Endothelial cell of umbilical vein (primary cell): ENCODE data around the gene SEC22A. TPM values are rescaled to one million over a fixed set of nuclear protein-coding genes. Genes with fewer than 3 reads are reported as not detected.

Experiments
- BruUV-seq: library from RNA; stranded (reverse); fragments of 400-500 nt; replicated peaks from 2 replicates; lab custom pipeline; 2021; lab: Mats Ljungman, UMichigan
- CTCF ChIA-PET: fragments of 300-600, 350-600 bp; sonication (Branson Sonifier 250); formaldehyde crosslinking; loops from one replicate; lab custom pipeline; 2021; ENCODE audit warnings: antibody characterized with exemption, inconsistent platforms; lab: Charles Lee
- POLR2A ChIA-PET: fragments of 300-600, 350-600 bp; sonication (Branson Sonifier 250); formaldehyde crosslinking; loops from one replicate; lab custom pipeline; 2021; ENCODE audit warnings: antibody characterized with exemption, inconsistent platforms; lab: Charles Lee
- DNase-seq: peaks from one replicate; pipeline ENCODE4 v3.0.0-alpha.2; 2011; ENCODE audit warnings: low read depth, low spot score
- FAIRE-seq: peaks from 2 replicates; lab custom pipeline; 2011; peaks lifted over from hg19 to GRCh38; lab: Jason Lieb, UNC
- H2AFZ ChIP-seq: 2 replicates; pipeline ENCODE4 v1.6.0; 2012; ENCODE audit warnings: low read depth, low read length, control low read depth, inconsistent platforms
- H3K27ac ChIP-seq: 2 replicates; pipeline ENCODE4 v1.5.1; 2011; ENCODE audit warnings: low read depth, mild to moderate bottlenecking, control low read depth, low read length, moderate library complexity; ENCODE audit not compliant: insufficient read depth
- H3K27me3 ChIP-seq, 2 experiments: 2 replicates each; pipeline versions ENCODE4 v1.6.0 to v1.6.1; 2011; ENCODE audit warnings: low read length in 2 of 2, mixed read lengths in 1 of 2; ENCODE audit not compliant: control insufficient read depth in 2 of 2, insufficient read depth in 2 of 2
- H3K36me3 ChIP-seq, 2 experiments: 2 replicates in 1 of 2; 3 replicates in 1 of 2; pipeline ENCODE4 v1.5.1; 2011; ENCODE audit warnings: low read length in 2 of 2, mild to moderate bottlenecking in 1 of 2, moderate library complexity in 1 of 2; ENCODE audit not compliant: control insufficient read depth in 2 of 2, insufficient read depth in 2 of 2; ENCODE audit errors: extremely low read depth in 1 of 2
- H3K4me1 ChIP-seq: 3 replicates; pipeline ENCODE4 v1.5.1; 2011; ENCODE audit warnings: mild to moderate bottlenecking, low read length; ENCODE audit not compliant: control insufficient read depth, insufficient read depth; ENCODE audit errors: extremely low read depth
- H3K4me2 ChIP-seq: 2 replicates; pipeline ENCODE4 v1.6.1; 2011; ENCODE audit warnings: low read length, control low read depth, mixed read lengths; ENCODE audit not compliant: insufficient read depth
- H3K4me3 ChIP-seq, 3 experiments: fragments of 200-600 bp in 1 of 3; sonication (generic), shearing (Covaris generic) in 1 of 3; replicated peaks in 1 of 3; 2 replicates each; pipeline ENCODE4 v1.5.1; 2011 to 2016; ENCODE audit warnings: control low read depth in 3 of 3, low read length in 3 of 3, mild to moderate bottlenecking in 2 of 3, inconsistent platforms in 1 of 3, low read depth in 1 of 3, moderate library complexity in 1 of 3; ENCODE audit not compliant: insufficient read depth in 1 of 3
- H3K79me2 ChIP-seq: 2 replicates; pipeline ENCODE4 v1.6.0; 2012; ENCODE audit warnings: low read length, inconsistent platforms; ENCODE audit not compliant: control insufficient read depth, insufficient read depth
- H3K9ac ChIP-seq: replicated peaks from 2 replicates; pipeline ENCODE3; 2011; ENCODE audit warnings: low read length, control low read depth; ENCODE audit not compliant: insufficient read depth; ENCODE audit errors: extremely low read depth
- H3K9me1 ChIP-seq: replicated peaks from 3 replicates; pipeline ENCODE4 v1.6.0; 2011; ENCODE audit warnings: mild to moderate bottlenecking, low read length; ENCODE audit not compliant: control insufficient read depth, insufficient read depth; ENCODE audit errors: extremely low read depth
- H3K9me3 ChIP-seq: replicated peaks from 2 replicates; pipeline ENCODE4 v1.5.1; 2012; ENCODE audit warnings: low read length, inconsistent platforms; ENCODE audit not compliant: control insufficient read depth, insufficient read depth
- H4K20me1 ChIP-seq: replicated peaks from 2 replicates; pipeline ENCODE3; 2011; ENCODE audit warnings: mild to moderate bottlenecking, low read length; ENCODE audit not compliant: control insufficient read depth, insufficient read depth; ENCODE audit errors: extremely low read depth
- EZH2 ChIP-seq: IDR thresholded peaks from 2 replicates; pipeline ENCODE4 v1.6.1; 2012; ENCODE audit warnings: borderline replicate concordance, low read depth, mild to moderate bottlenecking, moderate library complexity, low read length, inconsistent platforms; ENCODE audit not compliant: severe bottlenecking
- FOS ChIP-seq: IDR thresholded peaks from 2 replicates; pipeline ENCODE4 v1.6.1; 2011; ENCODE audit warnings: mild to moderate bottlenecking, low read length, moderate library complexity, borderline replicate concordance; ENCODE audit not compliant: insufficient read depth
- GATA2 ChIP-seq: IDR thresholded peaks from 2 replicates; pipeline ENCODE4 v1.7.0; 2011; ENCODE audit warnings: low read depth, mild to moderate bottlenecking, moderate library complexity, mixed read lengths, low read length; ENCODE audit not compliant: insufficient read length, insufficient read depth
- JUN ChIP-seq: IDR thresholded peaks from 2 replicates; pipeline ENCODE4 v1.6.1; 2011; ENCODE audit warnings: borderline replicate concordance, low read depth; ENCODE audit not compliant: insufficient read length, insufficient read depth
- MYC ChIP-seq: IDR thresholded peaks from one replicate; pipeline ENCODE4 v1.6.1; 2011; ENCODE audit warnings: mild to moderate bottlenecking, low read depth, low read length
- POLR2A ChIP-seq: IDR thresholded peaks from 2 replicates; pipeline ENCODE4 v1.6.1; 2012; ENCODE audit warnings: low read depth, mild to moderate bottlenecking, control low read depth, low read length
- POLR2AphosphoS5 ChIP-seq: IDR thresholded peaks from 2 replicates; pipeline ENCODE4 v1.6.1; 2012; ENCODE audit warnings: low read depth, mild to moderate bottlenecking, control low read depth, low read length, moderate library complexity; ENCODE audit not compliant: insufficient read depth
- dilution Hi-C: fragments of 300-500 bp; cut with MboI; formaldehyde crosslinking; loops from one replicate; pipeline ENCODE4 v1.15.0; 2019; ENCODE audit warnings: low sequenced_read_pairs; ENCODE audit not compliant: extremely low pct_ligation_motif_present
- intact Hi-C: fragments of 100-400 bp; cut with micrococcal nuclease; formaldehyde crosslinking; loops from one replicate; pipeline ENCODE4 v1.10.0; 2022
- polyA plus RNA-seq, 4 experiments: library from polyadenylated mRNA; depleted of rRNA in 3 of 4; stranded (reverse) in 3 of 4; unstranded in 1 of 4; fragments of >200 nt; gene quantifications; 2 replicates each; pipeline versions ENCODE4 v1.2.1 to v1.2.3, GENCODE V29; 2011 to 2012; ENCODE audit warnings: missing spikeins in 1 of 4
- total RNA-seq: library from RNA; stranded (reverse); gene quantifications from 2 replicates; pipeline ENCODE4 v1.2.3, GENCODE V29; 2021
- TF ChIP-seq, protein P1 (sequence below): IDR thresholded peaks from 2 replicates; pipeline ENCODE4 v1.6.1; 2011; ENCODE audit not compliant: insufficient read depth, insufficient read length
- TF ChIP-seq, protein P2 (sequence below), 2 donors: IDR thresholded peaks; 1 replicate in 1 of 2; 2 replicates in 1 of 2; pipeline ENCODE4 v1.5.1; 2011; ENCODE audit warnings: low read length in 2 of 2, mild to moderate bottlenecking in 2 of 2, moderate library complexity in 2 of 2, control low read depth in 1 of 2, inconsistent platforms in 1 of 2, low read depth in 1 of 2; ENCODE audit not compliant: insufficient read depth in 1 of 2; ENCODE audit errors: extremely low read depth in 1 of 2

Gene SEC22A
- total and polyA plus RNA-seq, 2 donors (not counting 3 experiments of a cell fraction or from before 2014, with no cell fraction given), result 20.1 to 26.8 TPM

DNA sequence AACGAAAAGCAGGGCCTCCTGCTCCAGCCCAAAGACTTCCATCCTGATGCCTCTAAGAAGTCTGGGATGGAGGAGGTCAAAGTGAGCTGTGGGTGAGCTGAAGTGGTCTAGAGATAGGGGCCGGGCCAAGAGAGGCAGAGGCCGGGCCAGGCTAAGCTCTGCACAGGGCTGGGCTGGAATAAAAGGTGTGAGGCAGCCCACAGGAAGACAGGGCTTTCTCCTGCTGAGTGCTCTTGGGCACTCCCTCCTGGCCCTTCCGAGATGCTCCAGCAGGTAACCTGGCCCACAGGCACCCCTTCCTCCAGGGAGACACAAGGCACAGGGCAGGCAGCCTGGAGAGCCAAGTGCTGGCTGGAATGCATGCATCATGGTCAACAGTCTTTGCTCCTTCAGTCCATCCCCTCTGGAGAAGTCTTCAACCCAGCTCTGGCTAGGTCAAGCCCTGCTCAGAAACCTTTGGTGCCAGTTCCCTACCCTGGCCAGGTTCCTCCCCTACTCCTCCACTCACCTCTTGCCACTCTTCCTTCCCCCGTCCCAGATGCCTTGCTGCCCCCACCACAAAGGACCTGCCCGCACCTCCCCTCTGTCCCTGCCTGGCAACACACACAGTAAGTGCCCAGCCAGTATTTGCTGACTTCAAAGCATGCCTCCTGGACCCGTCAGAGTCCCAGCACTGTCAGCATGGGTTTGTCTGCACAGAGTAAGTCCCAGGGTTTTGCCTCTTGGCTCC lies 93.6 kb downstream of the SEC22A start:
- Histone ChIP-seq H3K9me1 (no peaks in the 10 kb centered on the region), H4K20me1 (no peaks in the 10 kb centered on the region), H3K27ac (no peak overlapping the region), H3K4me2 (no peak overlapping the region), H2AFZ (no peak overlapping the region), H3K36me3 (no peaks in the 10 kb centered on the region), H3K4me3 (no peak overlapping the region), H3K79me2 (no peaks in the 10 kb centered on the region), H3K4me1 (no peaks in the 10 kb centered on the region), H3K27me3 (no peaks in the 10 kb centered on the region), H3K9me3 (no peaks in the 10 kb centered on the region), H3K9ac (no peak overlapping the region)
- ChIA-PET POLR2A (no interaction called here), CTCF (interaction anchor here (1.2 kb wide), 1 partner anchor 9 kb away, joined by 3 read pairs; no protein-coding TSS in a partner anchor)
- BruUV-seq, result no TSS peak
- FAIRE-seq, result no peak
- intact Hi-C loops (no loop called here), dilution Hi-C loops (no loop called here)
- DNase-seq, result no peak
- TF ChIP-seq FOS (no peak), JUN (no peak), GATA2 (no peak), POLR2A (no peak), EZH2 (no peak), POLR2AphosphoS5 (no peak), MYC (no peak)
- TF ChIP-seq, protein P1, sequence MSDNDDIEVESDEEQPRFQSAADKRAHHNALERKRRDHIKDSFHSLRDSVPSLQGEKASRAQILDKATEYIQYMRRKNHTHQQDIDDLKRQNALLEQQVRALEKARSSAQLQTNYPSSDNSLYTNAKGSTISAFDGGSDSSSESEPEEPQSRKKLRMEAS, result no peak
- TF ChIP-seq, protein P2, sequence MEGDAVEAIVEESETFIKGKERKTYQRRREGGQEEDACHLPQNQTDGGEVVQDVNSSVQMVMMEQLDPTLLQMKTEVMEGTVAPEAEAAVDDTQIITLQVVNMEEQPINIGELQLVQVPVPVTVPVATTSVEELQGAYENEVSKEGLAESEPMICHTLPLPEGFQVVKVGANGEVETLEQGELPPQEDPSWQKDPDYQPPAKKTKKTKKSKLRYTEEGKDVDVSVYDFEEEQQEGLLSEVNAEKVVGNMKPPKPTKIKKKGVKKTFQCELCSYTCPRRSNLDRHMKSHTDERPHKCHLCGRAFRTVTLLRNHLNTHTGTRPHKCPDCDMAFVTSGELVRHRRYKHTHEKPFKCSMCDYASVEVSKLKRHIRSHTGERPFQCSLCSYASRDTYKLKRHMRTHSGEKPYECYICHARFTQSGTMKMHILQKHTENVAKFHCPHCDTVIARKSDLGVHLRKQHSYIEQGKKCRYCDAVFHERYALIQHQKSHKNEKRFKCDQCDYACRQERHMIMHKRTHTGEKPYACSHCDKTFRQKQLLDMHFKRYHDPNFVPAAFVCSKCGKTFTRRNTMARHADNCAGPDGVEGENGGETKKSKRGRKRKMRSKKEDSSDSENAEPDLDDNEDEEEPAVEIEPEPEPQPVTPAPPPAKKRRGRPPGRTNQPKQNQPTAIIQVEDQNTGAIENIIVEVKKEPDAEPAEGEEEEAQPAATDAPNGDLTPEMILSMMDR (IDR thresholded peaks at IDR 0.05; ENCODE audit: extremely low read depth in 1 of 2, insufficient read depth in 1 of 2, low read depth in 1 of 2, low read length in 2 of 2), result no peak
